ENCODE results near the gene IFIT1.

- no peak for TF ChIP-seq POLR2A (IDR thresholded peaks at IDR 0.05; ENCODE audit: low read depth, low read length)
- TF ChIP-seq CTCF (IDR thresholded peaks at IDR 0.05; ENCODE audit: extremely low read depth in 1 of 2, insufficient read depth in 1 of 2, low read depth in 1 of 2, low read length in 2 of 2), result no peak
- TF ChIP-seq EZH2 (IDR thresholded peaks at IDR 0.05; ENCODE audit: borderline replicate concordance, low read depth, low read length, severe bottlenecking), result no peak
- no peak for TF ChIP-seq POLR2AphosphoS5 (IDR thresholded peaks at IDR 0.05; ENCODE audit: insufficient read depth, low read depth, low read length)
- TF ChIP-seq, protein P1, sequence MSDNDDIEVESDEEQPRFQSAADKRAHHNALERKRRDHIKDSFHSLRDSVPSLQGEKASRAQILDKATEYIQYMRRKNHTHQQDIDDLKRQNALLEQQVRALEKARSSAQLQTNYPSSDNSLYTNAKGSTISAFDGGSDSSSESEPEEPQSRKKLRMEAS (IDR thresholded peaks at IDR 0.05; ENCODE audit: insufficient read depth, insufficient read length), result no peak
- no peak for TF ChIP-seq GATA2 (IDR thresholded peaks at IDR 0.05; ENCODE audit: insufficient read depth, insufficient read length, low read depth, low read length)
- TF ChIP-seq MYC (IDR thresholded peaks at IDR 0.05; ENCODE audit: low read depth, low read length), result no peak
These were observed 17.7 kb upstream of the IFIT1 start for GRCh38 chr10:89374713-89375141.

All from endothelial cell of umbilical vein (primary cell).